Anterior cingulate cortex (tissue), 58 donors: ENCODE data around the gene IFITM5.

Experiments used
- DNase-seq, 58 donors: peaks; one replicate each; lab custom pipeline; 2025; lab: John Stamatoyannopoulos, UW

IFITM5 gene

DNA sequence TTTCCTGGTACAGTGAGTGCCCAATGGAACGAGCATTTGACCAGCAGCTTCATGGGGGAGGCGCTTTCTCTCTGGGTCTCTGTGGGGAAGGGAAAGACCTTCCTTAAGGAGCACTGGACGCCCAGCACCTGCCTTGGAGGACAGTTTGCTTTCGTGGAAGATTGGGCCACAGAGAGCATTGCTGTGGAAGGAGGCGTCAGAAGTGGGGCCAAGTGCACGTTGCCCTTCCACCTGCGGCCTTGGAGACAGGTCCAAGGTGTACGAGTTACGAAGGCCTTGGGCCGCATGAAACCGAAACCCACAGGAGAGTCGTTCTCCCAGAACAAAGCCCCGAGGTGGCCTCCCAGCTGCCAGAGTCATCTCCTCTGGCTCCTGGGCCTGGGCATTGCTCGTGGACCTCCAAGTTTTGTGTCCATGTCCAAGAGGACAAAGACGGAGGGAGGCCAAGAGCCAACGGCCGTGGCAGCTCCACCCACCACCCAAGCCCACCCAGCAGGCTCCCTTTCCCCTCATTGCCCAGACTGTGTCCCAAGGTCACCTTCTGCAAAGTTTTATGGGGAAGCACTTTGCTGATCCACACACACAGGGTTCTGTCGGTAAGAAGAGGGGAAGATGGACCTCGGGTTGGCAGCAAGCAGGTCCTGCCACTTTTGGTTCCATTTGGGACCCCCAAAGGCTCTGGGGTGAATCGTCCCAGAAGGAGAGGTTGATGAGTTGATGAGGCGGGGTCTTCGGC, 27.0 kb downstream of the IFITM5 start:
- DNase-seq = no peak

DNA sequence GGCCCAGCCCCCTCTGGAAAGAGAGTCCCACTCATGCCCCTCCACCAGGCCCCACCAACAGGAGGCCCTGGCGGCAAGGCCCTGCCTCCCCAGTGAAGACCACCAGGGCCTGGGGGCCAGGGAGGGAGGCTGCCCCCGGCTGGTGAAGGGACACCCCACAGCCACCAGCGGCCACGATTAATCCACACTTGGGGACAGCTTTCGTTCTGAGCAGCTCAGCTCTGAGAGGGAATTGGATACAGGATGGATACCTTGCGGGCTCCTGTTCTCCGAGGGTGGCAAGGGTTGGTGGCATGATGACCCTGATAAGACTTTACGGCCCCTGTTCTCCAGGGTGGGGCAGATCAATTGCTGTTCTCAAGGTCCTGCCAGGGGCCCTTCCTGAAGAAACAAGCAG, 28.0 kb downstream of the IFITM5 start:
- no peak for DNase-seq

DNA sequence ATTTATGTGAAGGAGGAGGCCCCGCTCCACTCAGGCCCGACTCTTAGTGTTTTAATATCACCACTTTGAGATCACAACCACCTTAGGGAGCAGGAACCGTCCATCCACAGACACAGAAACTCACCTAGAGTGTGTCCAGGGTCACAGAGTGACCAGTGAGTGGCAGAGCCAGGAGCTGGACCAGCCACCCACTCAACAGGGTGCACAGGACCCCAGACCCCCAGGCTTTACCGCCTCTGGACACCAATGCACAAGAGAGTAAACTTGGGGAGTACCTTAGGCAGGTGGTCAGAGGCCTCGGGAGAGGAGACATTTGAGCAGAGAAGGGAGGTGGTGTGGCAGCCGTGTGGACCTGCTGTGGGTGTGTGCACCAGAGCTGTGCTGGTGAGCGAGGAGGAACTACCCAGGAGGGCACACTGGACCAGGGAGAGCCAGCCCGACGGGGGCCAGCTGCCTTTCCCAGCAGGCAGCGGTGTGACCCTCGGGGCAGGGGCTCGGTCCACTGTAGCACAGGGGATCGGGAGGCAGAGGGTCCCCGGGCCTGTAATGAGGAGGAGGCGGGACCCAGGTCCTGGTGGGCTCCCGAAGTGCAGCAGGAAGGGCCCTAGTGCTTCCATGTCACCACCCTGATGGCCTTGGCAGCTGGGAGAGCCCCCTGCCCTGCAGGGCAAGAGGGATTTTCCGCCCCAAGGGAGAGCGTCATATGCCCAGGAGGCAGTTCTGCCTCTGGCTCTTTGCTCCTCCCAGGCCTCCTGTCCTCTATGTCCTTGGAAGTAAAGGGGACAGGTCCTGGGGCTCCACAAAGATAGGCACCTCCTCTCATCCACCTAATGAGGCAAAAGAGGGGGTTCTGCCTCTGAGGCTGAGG, 28.6 kb downstream of the IFITM5 start:
- DNase-seq = no peak

- DNase-seq = peak in 2 of 58 donors; percentile 21 to 23
These were observed 30.0 kb downstream of the IFITM5 start for GRCh38 chr11:269146-269890.

- peak in 10 of 58 donors; percentile 16 to 44 (median 20) for DNase-seq
These were observed 30.6 kb downstream of the IFITM5 start for GRCh38 chr11:268716-269145.

DNA sequence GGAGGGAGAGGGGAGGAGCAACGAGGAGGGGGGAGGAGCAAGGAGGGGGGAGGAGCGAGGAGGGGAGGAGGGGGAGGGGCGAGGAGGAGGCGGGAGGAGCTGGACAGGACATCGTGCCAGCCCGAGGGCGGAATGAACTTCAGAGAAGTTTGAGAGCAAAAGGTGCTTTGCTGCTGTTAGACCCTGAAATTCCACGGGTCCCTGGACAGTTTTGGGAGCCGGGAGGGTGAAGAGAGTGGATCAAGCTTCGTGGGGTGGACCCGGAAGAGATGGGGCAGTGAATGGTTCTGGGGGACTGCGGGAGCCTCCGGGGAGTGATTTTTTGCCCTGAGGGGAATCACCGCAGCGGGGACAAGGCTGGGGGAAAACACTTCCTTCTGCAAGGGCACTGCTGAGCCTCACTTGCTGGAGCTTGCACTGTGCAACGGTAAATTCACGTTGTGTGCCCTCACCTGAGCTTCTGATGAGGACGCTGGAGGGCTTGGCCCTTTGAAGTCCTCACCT, 31.8 kb downstream of the IFITM5 start:
- DNase-seq = no peak

- DNase-seq = no peak
These were observed 32.5 kb downstream of the IFITM5 start for GRCh38 chr11:266676-267439.

- DNase-seq = no peak
These were observed 37.7 kb downstream of the IFITM5 start for GRCh38 chr11:261624-262023.

- no peak for DNase-seq
These were observed 39.9 kb downstream of the IFITM5 start for GRCh38 chr11:259413-259812.

- no peak for DNase-seq
These were observed 41.4 kb downstream of the IFITM5 start for GRCh38 chr11:257766-258493.

DNA sequence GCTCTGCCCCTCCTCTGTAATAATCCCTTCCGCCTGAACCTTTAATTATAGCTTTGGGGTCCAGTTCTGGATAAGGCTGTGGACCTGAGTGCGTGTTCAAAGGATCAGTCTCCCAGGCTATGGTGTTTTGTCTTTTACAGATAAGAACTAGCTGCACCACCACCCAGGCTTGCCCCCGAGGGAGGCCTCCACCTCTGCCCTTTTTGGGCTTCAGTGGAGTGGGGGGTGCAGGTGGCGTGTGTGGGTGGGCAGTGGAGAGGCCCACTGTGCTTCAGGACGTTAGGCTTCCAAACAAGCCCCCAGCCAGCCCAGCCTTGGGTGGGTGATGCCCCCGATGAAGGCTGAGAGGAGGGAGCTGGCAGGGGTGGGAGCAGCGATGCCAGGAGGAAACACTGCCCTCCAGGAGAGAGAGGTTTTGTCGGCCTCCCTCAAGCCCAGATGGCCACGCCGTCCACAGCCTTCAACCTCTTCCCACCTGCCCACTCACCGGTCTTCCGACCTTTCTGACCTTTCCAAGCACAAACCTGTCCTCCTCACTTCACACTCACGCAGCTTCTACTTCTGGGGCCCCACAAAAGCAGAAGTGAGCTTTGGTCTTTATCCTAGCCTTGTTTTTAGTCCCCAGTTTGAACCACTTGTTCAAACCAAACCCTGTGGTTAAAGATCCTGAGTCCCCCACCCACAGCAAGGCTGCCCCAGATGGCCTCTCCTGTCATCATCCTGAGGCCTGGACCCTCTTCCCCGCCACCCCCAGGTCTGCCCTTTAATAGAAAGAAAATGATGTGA, 42.2 kb downstream of the IFITM5 start:
- DNase-seq = no peak

DNA sequence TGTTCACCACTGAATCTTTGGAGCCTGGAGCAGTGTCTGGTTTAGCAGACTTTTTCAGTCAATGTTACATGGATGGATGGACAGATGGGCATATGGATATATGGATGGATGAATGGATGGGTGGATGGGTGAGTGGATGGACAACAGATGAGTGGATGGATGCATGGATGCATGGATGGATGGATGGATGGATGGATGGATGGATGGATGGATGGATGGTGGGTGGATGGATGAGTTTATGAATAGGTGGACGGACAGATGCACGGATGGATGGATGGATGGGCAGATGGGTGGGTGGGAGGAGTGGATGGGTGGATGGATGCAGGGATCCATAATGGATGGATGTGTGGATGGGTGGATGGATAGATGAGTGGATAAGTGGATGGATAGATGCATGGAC, 43.5 kb downstream of the IFITM5 start:
- DNase-seq = no peak

DNA sequence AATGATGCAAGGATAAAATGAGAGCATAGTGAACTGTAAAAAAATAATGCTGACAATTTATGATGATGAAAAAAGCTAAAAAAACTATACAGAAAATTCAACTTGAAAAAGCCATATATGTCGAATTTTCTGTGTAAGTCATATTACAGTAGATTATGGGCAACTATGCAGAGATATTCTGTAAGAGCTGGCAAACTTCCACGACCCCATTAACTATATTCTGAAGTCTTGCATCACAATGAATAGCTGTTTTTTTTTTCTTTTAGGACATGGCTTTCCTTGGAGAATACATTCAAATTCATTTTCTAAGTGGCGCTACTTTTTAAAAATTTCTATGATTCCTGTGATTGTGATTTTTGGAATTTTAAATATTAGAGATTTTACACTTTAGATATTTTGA, 44.1 kb downstream of the IFITM5 start:
- DNase-seq = no peak

DNA sequence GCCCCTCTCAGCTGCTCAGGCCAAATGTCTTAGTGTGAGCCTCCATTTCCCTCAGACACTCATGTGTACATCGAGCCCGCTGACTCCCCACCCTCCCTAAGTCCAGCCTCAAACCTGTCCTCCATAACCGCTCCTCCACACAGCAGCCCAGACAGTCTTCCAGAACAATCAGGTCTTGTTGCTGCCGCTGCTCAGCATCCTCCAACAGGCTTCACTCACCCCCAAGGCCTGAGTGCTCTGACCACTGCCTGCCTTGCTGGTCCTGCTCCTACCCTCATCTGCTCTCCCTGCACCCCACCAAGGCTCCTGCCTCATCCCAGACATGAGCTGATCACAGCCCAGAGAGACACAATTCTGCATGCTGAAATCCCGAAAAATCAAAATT, 45.4 kb downstream of the IFITM5 start:
- no peak for DNase-seq

- no peak for DNase-seq
These were observed 46.0 kb downstream of the IFITM5 start for GRCh38 chr11:253160-253885.

GRCh38 chr11:252666-253065, 46.7 kb downstream of the IFITM5 start:
- no peak for DNase-seq

DNA sequence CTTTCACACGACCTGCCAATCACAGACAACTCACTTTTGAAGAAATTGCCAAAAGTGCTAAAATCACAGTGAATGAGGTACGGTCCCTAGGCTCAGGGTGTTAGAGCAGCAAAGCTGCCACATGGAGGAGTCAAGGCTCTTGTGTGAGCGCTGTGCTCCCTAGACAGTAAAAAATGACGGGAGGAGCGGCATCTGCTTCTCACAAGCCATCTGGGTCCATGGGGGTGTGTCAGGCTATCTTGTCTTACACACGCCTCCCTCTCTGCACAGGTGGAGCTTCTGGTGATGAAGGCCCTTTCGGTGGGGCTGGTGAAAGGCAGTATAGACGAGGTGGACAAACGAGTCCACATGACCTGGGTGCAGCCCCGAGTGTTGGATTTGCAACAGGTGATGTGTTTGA, 47.8 kb downstream of the IFITM5 start:
- DNase-seq = no peak

GRCh38 chr11:250740-251299, 48.5 kb downstream of the IFITM5 start:
- DNase-seq = peak in 18 of 58 donors; percentile 10 to 60 (median 20)
